ENCODE data around the gene UNC13B.
"Not testable (repeated sequence)": the region's sequence is repeated elsewhere in the genome, so short reads cannot be mapped to it uniquely, and the experiment has no call there.

Gene UNC13B

DNA sequence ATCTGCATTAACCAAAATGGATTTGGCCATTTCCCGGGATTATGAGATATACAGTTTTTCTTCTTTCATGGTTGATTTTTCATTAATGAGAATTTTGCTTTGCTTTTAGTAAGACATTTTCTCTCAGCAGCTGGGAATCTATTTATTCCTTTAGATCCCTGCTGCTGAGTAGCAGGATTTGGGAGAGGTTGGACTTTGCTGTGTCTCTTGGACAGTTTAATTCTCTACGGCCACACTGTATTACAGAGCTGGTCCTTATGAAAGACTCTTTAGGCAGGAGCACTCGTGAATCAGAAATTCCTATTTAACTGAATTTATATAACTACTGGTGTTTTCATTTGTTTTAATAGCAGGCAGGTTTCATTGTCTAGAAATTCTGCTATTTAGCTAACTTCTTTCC lies 1.6 kb downstream of the UNC13B start:
- DNase-seq = no peak

DNA sequence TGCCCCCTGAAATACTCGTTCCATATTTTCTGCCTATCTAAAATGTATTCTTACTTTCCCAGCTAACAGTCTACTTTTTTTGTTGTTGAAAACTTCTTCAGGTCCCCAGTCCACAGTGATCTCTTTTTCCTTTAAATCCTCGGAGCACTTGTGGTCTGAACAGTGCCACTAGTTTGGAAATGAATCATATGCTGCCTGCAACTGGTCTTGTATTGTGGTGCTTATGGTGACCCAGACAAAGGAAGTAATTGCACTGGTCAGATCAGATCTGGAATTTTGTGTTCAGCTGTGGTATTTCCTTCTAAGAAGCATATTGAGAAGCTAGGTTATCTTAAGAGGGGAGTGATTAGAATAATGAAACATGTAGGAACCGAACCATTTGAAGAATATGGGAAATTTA lies 2.9 kb downstream of the UNC13B start:
- DNase-seq = no peak

DNA sequence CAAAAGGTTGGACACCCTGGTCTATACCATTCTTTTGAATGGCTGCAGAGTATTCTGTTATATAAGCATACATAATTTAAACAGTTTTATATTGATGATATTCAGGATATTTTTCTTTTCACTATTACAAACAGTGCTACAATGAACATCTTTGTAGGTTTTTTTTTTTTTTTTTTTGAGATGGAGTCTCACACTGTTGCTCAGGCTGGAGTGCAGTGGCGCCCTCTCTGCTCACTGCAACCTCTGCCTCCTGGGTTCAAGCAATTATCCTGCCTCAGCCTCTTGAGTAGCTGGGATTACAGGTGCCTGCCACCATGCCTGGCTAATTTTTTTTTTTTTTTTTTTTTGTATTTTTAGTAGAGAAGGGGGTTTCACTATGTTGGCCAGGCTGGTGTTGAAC lies 5.6 kb downstream of the UNC13B start:
- DNase-seq = not testable (repeated sequence)

DNA sequence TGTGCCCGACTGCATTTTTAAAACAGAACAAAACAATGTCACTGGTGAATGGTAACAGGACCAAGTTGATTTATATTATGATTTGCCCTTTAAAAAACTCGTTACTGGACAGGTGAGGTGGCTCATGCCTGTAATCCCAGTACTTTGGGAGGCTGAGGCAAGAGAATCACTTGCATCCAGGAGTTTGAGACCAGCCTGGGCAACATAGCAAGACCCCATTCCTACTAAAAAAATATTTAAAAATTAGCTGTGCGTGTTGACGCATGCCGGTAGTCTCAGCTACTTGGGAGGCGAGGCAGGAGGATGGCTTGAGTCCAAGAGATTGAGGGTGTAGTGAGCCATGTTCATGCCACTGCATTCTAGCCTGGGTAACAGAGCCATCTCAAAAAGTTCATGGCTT lies 7.2 kb downstream of the UNC13B start:
- no peak for DNase-seq

DNA sequence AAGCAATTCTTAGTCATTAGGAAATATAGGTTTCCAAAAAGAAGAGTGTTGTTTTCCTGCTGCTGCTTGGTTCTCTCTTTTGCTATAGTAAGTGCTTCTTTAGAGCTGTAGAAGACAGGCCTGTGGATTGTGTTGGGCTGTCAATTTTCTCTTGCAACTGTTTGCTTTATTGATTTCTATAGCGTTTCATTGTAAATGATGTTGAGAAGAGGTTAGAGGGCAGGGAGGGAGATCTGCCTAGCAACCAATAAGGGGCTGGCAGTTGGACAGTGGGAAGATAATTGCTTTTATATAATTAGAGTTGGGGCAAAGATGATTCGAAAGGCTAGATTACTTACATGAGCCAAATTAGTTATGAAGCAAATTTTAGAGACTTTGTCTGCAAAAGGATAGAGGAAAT lies 11.1 kb downstream of the UNC13B start:
- no peak for DNase-seq

DNA sequence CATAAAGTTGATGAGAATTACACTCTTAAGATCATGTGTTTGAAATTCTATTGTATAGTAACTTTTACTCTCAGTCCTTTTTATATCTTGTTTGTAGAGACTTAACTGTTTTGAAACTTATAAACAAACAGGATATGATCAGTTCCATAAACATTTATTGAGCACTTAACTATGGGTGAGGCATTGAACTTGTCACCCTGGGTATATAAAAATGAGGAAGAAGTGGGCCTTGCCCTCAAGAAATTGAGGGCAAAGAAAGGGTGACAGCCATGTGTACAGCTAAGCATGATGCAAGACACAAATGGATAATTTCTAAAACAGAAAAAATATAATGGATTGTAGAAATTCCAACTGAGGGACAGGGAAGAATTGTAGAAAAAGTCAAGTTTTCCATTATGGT lies 15.7 kb downstream of the UNC13B start:
- no peak for DNase-seq

DNA sequence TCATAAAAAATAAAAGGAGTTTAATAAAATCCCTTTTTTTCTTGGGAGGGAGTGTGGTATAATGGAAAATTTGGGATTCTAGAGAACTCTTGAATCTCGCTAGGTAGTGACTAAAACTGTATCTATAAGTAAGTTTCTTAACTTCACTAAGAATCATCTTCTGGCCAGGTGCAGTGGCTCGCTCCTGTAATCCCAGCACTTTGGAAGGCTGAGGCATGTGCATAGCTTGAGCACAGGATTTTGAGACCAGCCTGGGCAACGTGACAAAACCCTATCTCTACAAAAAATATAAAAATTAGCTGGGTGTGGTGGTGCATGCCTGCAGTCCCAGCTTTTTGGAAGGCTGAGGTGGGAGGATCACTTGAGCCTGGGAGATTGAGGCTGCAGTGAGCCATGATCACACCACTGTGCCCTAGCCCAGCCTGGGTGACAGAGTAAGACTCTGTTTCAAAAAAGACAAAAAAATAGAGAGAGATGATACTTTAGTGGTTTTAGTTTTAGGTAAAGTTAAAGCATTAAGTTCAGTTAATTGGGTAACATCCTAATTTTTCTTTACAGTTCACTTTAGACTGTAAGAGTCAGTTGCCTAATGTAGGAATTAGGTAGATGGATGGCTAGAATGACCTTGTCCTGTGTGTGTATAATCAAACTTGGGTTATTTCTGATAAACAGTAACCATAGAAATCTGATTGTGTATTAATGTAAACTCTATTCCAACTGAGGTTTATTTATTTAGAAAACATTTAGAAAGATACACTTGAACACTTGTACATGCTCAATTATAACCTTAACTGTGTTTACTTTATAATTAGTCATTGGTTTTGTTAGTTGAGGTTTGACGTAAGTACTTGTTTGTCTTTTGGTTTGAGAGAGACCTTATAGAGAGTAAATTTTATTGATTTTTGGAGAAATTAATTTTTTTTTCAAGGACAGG lies 17.8 kb downstream of the UNC13B start:
- no peak for DNase-seq

DNA sequence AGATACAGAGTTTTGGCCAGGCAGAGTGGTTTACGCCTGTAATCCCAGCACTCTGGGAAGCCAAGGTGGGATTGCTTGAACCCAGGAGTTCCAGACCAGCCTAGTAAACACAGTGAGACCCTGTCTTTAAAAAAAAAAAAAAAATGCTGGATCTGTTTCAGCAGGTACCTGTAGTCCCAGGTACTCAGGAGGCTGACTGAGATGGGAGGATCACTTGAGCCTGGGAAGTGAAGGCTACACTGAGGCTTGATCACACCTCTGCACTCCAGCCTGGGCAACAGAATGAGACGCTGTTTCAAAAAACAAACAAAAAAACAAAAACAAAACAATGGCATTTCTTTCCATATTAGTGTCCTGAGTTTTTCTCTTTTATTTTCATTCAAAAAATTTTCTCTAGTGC lies 19.0 kb downstream of the UNC13B start:
- DNase-seq = no peak

DNA sequence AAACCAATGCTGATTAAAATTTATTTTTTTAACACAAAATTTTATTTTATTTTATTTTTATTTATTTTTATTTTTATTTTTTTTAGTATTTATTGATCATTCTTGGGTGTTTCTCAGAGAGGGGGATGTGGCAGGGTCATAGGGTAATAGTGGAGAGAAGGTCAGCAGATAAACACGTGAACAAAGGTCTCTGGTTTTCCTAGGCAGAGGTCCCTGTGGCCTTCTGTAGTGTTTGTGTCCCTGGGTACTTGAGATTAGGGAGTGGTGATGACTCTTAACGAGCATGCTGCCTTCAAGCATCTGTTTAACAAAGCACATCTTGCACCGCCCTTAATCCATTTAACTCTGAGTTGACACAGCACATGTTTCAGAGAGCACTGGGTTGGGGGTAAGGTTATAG lies 20.6 kb downstream of the UNC13B start:
- DNase-seq = not testable (repeated sequence)

DNA sequence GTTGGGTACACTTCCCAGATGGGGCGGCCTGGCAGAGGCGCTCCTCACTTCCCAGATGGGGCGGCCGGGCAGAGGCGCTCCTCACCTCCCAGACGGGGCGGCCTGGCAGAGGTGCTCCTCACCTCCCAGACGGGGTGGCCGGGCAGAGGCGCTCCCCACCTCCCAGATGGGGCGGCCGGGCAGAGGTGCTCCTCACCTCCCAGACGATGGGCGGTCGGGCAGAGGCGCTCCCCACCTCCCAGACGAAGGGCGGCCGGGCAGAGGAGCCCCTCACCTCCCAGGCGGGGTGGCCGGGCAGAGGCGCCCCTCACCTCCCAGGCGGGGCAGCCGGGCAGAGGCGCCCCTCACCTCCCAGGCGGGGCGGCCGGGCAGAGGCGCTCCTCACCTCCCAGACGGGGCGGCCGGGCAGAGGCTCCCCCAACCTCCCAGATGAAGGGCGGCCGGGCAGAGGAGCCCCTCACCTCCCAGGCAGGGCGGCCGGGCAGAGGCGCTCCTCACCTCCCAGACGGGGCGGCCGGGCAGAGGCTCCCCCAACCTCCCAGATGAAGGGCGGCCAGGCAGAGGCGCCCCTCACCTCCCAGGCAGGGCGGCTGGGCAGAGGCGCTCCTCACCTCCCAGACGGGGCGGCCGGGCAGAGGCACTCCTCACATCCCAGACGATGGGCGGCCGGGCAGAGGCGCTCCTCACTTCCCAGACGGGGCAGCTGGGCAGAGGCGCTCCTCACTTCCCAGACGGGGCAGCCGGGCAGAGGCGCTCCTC lies 21.4 kb downstream of the UNC13B start:
- not testable (repeated sequence) for DNase-seq

DNA sequence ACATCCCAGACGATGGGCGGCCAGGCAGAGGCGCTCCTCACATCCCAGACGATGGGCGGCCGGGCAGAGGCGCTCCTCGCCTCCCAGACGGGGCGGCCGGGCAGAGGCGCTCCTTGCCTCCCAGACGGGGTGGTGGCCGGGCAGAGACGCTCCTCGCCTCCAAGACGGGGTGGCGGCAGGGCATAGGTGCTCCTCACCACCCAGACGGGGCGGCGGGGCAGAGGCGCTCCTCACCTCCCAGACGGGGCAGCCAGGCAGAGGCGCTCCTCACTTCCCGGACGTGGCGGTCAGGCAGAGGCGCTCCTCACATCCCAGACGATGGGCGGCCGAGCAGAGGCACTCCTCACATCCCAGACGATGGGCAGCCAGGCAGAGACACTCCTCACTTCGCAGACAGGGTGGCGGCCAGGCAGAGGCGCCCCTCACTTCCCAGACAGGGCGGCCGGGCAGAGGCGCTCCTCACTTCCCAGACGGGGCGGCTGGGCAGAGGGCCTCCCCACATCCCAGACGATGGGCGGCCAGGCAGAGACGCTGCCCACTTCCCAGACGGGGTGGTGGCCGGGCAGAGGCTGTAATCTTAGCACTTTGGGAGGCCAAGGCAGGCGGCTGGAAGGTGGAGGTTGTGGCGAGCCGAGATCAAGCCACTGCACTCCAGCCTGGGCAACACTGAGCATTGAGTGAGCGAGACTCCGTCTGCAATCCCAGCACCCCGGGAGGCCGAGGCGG lies 22.1 kb downstream of the UNC13B start:
- not testable (repeated sequence) for DNase-seq

DNA sequence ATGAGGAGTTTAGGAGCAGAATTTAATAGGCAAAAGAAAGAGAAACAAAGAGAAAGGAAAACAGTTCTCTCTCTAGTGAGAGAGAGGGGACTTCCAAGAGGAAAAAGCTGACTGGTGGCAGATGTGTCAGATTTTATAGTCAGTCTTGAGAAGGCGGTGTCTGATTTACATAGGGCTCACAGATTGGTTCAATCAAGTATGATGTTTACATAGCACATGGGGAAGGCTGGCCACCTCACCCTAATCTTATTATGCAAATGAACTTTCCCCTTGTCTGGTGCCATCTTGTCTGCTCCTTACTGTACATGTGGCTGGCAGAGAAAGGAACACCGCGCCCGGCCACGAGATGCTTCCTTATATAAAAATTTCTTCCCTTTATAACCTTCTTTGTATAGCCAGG lies 24.7 kb downstream of the UNC13B start:
- no peak for DNase-seq

DNA sequence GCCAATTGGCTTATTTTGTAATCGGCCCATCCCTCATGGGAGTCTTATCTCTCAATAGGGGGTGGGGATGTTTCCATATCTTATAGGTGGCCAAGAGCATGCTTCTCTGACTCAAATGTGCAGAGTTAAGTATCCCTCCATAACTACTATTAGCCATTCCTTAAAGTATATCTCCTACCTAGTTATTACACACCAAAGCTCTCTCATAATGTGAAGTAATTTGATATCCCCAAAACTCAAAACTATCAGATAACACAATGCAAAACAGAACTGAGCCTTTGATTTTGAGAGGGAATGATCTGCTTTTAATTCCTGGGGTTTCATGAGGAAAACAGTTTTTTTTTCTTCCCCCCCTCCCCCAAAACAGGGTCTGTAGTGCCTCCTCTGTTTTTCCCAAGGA lies 28.4 kb downstream of the UNC13B start:
- no peak for DNase-seq

DNA sequence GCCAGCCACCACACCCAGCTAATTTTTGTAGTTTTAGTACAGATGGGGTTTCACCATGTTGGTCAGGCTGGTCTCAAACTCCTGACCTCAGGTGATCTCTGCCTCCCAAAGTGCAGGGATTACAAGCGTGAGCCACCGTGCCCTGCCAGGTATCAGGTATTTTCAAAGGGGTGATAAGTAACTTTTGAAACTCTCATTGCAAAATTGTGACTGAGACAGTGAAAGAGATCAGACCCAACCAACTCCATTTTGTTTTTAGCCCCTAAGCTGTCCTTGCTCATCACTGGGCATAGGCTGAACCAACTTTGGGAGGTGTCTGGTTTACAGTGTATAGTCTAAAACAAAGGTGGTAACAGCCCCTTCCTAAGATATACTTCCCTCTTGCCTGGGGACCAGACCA lies 29.3 kb downstream of the UNC13B start:
- no peak for DNase-seq

DNA sequence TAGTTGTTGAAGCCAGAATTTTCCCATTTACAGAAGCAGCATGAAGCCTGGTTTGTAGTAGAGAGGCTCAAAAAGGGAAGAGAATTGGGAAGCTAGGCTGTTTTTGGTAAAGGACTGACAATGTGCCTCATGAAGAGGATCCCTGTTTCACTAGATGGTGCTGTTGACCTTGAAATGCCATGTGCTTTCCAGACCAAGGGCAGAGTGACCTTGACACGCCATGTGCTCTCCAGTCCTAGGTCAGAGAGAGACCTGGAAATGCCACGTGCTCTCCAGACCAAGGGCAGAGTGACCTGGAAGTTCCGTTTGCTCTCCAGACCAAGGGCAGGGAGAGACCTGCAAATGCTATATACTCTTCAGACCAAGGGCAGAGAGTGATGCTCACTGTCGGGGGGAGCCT lies 32.0 kb downstream of the UNC13B start:
- no peak for DNase-seq

DNA sequence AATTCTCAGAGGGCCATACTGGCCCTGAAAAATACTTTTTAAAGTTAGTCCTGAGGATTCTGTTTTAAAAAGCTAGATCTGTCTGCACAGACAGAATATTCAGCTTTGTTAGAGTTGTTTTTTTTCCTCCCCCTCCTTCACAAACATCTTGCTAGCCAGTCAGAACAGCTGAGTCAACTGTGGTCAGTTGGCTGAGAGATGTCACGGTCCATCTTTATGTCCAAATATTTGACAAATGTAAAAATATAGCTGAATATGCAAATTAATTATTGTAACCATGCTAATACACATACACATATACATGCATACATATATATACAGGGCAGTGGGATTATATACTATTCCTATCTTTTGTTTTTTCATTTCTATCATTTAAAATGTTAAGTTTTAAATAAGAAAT lies 33.9 kb downstream of the UNC13B start:
- DNase-seq = no peak

DNA sequence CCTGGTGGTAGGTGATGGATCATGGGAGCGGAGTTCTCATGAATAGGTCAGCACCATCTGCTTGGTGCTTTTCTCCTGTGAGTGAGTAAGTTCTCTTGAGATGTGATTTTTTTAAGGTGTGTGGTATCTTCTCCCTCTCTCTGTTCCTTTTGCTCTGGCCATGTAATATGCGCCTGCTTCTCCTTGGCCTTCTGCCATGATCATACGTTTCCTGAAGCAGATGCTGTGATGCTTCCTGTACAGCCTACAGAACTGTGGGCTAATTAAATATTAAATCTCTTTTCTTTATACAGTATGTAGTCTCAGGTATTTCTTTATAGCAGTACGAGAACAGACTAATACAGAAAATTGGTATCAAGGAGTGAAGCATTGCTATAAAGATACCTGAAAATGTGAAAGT lies 36.4 kb downstream of the UNC13B start:
- no peak for DNase-seq

DNA sequence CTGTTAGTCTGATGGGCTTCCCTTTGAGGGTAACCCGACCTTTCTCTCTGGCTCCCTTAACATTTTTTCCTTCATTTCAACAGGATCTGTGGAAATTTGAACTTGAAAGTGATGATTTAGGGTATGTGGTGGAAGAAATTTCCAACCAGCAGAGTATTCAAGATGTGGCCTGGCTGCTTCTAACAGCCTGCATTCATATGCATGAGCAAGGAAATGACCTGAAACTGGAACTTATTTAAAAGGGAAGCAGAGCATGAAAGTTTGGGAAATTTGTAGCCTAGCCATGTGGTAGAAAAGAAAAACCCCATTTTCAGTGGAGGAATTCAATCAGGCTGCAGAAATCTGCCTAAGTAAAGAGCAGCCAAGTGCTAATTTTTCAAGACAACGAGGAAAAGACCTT lies 41.7 kb downstream of the UNC13B start:
- DNase-seq = no peak

DNA sequence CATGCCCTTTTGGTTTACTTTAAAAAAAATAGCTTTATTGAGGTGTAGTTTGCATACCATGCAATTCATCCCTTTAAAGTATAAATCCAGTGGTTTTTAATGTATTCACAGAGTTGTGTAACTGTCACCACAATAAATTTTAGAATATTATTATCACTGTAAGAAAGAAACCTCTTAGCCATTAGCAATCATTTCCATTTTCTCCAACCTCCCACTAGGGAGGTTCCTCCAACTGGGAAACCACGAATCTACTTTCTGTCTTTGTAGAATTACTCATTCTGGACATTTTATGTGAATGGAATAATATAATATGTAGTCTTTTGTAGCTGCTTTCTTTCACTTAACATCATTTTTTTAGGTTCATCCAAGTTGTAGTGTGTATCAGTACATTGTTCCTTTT lies 43.5 kb downstream of the UNC13B start:
- no peak for DNase-seq

DNA sequence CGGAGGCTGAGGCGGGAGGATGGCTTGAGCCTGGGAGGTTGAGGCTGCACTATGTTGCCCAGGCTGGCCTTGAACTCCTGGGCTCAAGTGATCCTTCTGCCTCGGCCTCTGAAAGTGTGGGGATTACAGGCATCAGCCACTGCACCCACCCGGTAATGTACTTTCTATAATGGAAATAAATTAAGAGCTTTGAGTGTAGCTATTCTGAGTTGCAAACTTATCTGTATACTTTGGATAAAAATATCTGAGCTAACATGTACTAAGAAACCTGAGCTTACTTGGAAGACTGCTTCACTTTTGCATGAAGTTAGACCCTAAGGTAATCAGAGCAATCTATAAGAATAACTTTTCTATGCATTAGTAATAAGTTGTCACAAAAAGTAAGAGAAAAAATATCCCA lies 50.0 kb downstream of the UNC13B start:
- DNase-seq = no peak

DNA sequence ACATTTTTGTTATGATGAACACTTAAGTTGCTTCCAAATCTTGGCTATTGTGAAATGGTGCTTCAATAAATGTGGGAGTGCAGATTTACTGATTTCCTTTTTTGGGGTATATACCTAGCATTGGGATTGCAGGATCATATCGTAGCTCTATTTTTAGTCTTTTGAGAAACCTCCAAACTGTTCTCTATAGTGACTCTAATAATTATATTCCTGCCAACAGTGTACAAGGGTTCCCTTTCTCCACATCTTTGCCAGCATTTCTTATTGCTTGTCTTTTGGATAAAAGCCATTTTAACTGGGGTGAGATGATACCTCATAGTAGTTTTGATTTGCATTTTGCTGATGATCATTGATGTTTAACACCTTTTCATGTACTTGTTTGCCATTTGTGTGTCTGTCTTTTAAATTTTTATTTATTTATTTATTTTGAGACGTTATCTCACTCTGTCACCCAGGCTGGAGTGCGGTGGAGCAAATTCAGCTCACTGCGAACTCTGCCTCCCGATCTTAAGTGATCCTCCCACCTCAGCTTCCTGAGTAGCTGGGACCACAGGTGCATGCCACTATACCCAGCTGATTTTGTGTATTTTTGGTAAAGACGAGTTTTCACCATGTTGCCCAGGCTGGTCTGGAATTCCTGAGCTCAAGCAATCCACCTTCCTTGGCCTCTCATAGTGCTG lies 59.0 kb downstream of the UNC13B start:
- DNase-seq = no peak

DNA sequence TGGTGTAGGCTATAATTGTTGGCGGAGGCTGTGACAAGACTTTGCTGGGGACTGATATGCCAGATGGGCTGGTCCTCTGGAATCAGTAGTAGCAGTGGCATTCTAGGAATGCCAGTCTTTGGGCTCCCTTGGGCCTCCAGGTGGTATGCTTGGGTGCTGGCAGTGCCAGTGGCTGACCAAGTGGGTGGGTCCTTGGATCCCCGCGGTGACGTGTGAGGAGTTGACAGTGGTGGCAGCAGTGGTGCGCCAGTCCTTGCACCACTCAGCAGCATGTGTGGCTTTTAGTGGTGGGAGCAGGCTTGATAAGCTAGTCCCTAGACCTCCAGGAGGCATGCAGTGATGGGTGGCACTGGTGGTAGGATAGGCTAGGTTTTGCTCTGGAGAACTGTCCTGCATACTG lies 63.9 kb downstream of the UNC13B start:
- DNase-seq = no peak

DNA sequence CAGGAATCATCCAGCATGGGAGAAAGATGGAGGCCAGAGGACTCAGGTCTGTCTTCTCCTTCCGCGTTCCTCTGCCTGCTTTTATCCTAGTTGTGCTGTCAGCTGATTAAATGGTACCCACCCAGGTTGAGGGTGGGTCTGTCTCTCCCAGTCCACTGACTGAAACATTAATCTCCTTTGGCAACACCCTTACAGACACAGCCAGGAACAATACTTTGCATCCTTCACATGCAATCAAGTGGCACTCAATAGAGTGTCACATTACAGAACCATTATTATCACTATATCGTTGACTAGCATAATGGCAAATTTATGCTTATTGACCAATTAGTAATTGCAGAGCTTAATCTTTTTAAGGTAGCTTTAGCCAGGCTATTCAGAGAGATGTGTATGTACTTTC lies 64.8 kb downstream of the UNC13B start:
- no peak for DNase-seq

Measured in T-helper 1 cell (primary cell).